GM12878 (cell line): Measurements from ENCODE around the gene LUZP2. TPM values are rescaled to one million over a fixed set of nuclear protein-coding genes. Genes with fewer than 3 reads are reported as not detected.

Experiments used
- ATAC-seq: fragments of 200-7000 bp; cut with Tn5 transposase; 3 replicates; pipeline ENCODE4 v1.9.1; 2020; ENCODE audit warnings: mild to moderate bottlenecking, moderate library complexity
- BruUV-seq: library from RNA; stranded (reverse); fragments of 400-500 nt; replicated peaks from 2 replicates; lab custom pipeline; 2021; lab: Mats Ljungman, UMichigan
- CTCF ChIA-PET: fragments of 300-600 bp; sonication (Branson Sonifier 250); formaldehyde crosslinking; extraction: SDS; loops from one replicate; lab custom pipeline; 2021; ENCODE audit warnings: inconsistent platforms; lab: Yijun Ruan, JAX
- POLR2A ChIA-PET: fragments of 350-600 bp; formaldehyde crosslinking; extraction: SDS; loops from one replicate; lab custom pipeline; 2021; ENCODE audit warnings: inconsistent platforms; lab: Charles Lee
- RAD21 ChIA-PET: fragments of 300-600 bp; sonication (Branson Sonifier 250); formaldehyde crosslinking; loops from one replicate; lab custom pipeline; 2023; ENCODE audit warnings: antibody characterized with exemption; ENCODE audit not compliant: unreplicated experiment; lab: Charles Lee
- SMC1A ChIA-PET: fragments of 300-600 bp; sonication (Branson Sonifier 250); formaldehyde crosslinking; loops from one replicate; lab custom pipeline; 2023; ENCODE audit not compliant: unreplicated experiment, uncharacterized antibody; lab: Charles Lee
- DNase-seq: peaks from one replicate; pipeline ENCODE4 v3.0.0-alpha.2; 2011; ENCODE audit warnings: low read depth, low spot score
- FAIRE-seq: peaks from 3 replicates; lab custom pipeline; 2011; peaks lifted over from hg19 to GRCh38; lab: Jason Lieb, UNC
- H2AFZ ChIP-seq: 2 replicates; pipeline ENCODE4 v1.6.0; 2011; ENCODE audit warnings: low read depth, low read length, control low read depth; ENCODE audit not compliant: control insufficient read depth
- H3K27ac ChIP-seq: 2 replicates; pipeline ENCODE4 v1.5.1; 2011; ENCODE audit warnings: control low read depth; ENCODE audit not compliant: control insufficient read depth, insufficient read depth
- H3K27me3 ChIP-seq, 2 experiments: replicated peaks in 1 of 2; 2 replicates each; pipeline versions ENCODE4 v1.6.0 to v1.6.1; 2011; ENCODE audit warnings: low read length in 1 of 2; ENCODE audit not compliant: control insufficient read depth in 2 of 2, insufficient read depth in 2 of 2
- H3K36me3 ChIP-seq, 2 experiments: 2 replicates each; pipeline ENCODE4 v1.5.1; 2011; ENCODE audit warnings: low read length in 1 of 2; ENCODE audit not compliant: control insufficient read depth in 2 of 2, insufficient read depth in 2 of 2
- H3K4me1 ChIP-seq: 2 replicates; pipeline ENCODE4 v1.6.1; 2011; ENCODE audit warnings: mild to moderate bottlenecking, low read length, moderate library complexity, mixed read lengths; ENCODE audit not compliant: control insufficient read depth, insufficient read depth
- H3K4me2 ChIP-seq: 2 replicates; pipeline ENCODE4 v1.6.0; 2011; ENCODE audit warnings: control low read depth; ENCODE audit not compliant: control insufficient read depth, insufficient read depth
- H3K4me3 ChIP-seq: fragments of 200-600 bp; sonication (generic); 2 replicates; pipeline ENCODE4 v1.5.1; 2016
- H3K79me2 ChIP-seq: 2 replicates; pipeline ENCODE4 v1.6.0; 2011; ENCODE audit warnings: low read length; ENCODE audit not compliant: control insufficient read depth, insufficient read depth
- H3K9ac ChIP-seq: 2 replicates; pipeline ENCODE4 v1.8.0; 2011; ENCODE audit warnings: low read length, control low read depth, mixed read lengths; ENCODE audit not compliant: control insufficient read depth, insufficient read depth
- H3K9me3 ChIP-seq: replicated peaks from 3 replicates; pipeline ENCODE4 v1.5.1; 2011; ENCODE audit warnings: mild to moderate bottlenecking, low read length; ENCODE audit not compliant: control insufficient read depth, insufficient read depth
- H4K20me1 ChIP-seq: 2 replicates; pipeline ENCODE4 v1.6.0; 2011; ENCODE audit not compliant: control insufficient read depth, insufficient read depth
- FOS ChIP-seq: IDR thresholded peaks from 3 replicates; pipeline ENCODE4 v1.6.1; 2011; ENCODE audit warnings: borderline replicate concordance; ENCODE audit not compliant: insufficient read length; ENCODE audit errors: extremely low read depth
- POLR2A ChIP-seq: IDR thresholded peaks from 2 replicates; pipeline ENCODE4 v1.6.1; 2011; ENCODE audit warnings: low read depth, mild to moderate bottlenecking, low read length
- WGBS: methylation state at CpG from one replicate; pipeline ENCODE4 v1.1.6; 2016; ENCODE audit warnings: low lambda C conversion rate; ENCODE audit not compliant: insufficient replicate concordance, insufficient coverage; ENCODE audit errors: missing lambda C conversion rate; 5-methylcytosine and 5-hydroxymethylcytosine counted together
- in situ Hi-C: fragments of 300-500 bp; cut with MboI; formaldehyde crosslinking; loops from 9 replicates; pipeline ENCODE4 v1.14.3; 2018; ENCODE audit warnings: mixed read lengths
- intact Hi-C: fragments of 100-400 bp; cut with micrococcal nuclease; formaldehyde crosslinking; loops from one replicate; pipeline ENCODE4 v1.14.2; 2022; ENCODE audit not compliant: unreplicated experiment
- polyA plus RNA-seq, 11 experiments: library from polyadenylated mRNA; depleted of rRNA in 4 of 11; unstranded in 6 of 11; stranded (reverse) in 5 of 11; fragments of >200 nt; fragmentation: Nextera tagmentation in 4 of 11; fragmentation: Illumina TruSeq in 1 of 11; extraction: Ambion mirVana in 4 of 11; extraction: Trizol in 1 of 11; gene quantifications; 1 replicate in 1 of 11; 2 replicates in 10 of 11; pipeline versions ENCODE4 v1.2.1 to v1.2.3, GENCODE V29; 2011 to 2016; ENCODE audit warnings: inconsistent platforms in 2 of 11, missing spikeins in 2 of 11, low read depth in 1 of 11
- total RNA-seq, 4 experiments: library from RNA; depleted of rRNA in 3 of 4; stranded (reverse); fragments of >200 nt in 3 of 4; fragmentation: Illumina TruSeq in 1 of 4; extraction: Trizol in 1 of 4; gene quantifications; 2 replicates each; pipeline versions ENCODE4 v1.2.1 to v1.2.3, GENCODE V29; 2013 to 2021
- TF ChIP-seq, protein P1 (sequence below): fragments of 150-350 bp; IDR thresholded peaks from 2 replicates; pipeline ENCODE4 v1.6.1; 2016; ENCODE audit warnings: low read depth, low read length
- TF ChIP-seq, protein P2 (sequence below): fragments of 450-650 bp; formaldehyde crosslinking; IDR thresholded peaks from 2 replicates; pipeline ENCODE4 v1.4.0; 2020; ENCODE audit warnings: mild to moderate bottlenecking, moderate library complexity

Gene LUZP2
- total and polyA plus RNA-seq, 10 of the 15 experiments (the other 5 are each of a cell fraction or from before 2014, with no cell fraction given), result not detected

DNA sequence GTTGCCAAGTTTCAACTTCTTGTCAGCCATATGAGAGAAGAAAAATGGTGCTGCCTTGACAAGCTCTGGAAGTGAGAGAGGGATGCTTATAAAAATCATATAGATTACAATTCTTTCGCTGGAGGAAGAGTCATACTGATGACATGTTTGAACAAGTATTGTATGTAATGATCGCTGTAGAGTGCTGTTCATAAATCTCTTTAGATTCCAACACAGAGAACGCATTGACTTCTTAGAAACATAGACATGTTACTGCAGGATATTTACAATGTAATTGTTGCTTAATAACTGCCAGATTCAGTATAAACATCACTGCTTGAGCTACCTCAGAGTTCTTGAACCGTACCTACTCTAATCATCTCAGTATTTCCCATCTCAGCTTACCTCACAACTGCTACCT, 571.6 kb downstream of the LUZP2 start (continued):
- TF ChIP-seq, protein P1, sequence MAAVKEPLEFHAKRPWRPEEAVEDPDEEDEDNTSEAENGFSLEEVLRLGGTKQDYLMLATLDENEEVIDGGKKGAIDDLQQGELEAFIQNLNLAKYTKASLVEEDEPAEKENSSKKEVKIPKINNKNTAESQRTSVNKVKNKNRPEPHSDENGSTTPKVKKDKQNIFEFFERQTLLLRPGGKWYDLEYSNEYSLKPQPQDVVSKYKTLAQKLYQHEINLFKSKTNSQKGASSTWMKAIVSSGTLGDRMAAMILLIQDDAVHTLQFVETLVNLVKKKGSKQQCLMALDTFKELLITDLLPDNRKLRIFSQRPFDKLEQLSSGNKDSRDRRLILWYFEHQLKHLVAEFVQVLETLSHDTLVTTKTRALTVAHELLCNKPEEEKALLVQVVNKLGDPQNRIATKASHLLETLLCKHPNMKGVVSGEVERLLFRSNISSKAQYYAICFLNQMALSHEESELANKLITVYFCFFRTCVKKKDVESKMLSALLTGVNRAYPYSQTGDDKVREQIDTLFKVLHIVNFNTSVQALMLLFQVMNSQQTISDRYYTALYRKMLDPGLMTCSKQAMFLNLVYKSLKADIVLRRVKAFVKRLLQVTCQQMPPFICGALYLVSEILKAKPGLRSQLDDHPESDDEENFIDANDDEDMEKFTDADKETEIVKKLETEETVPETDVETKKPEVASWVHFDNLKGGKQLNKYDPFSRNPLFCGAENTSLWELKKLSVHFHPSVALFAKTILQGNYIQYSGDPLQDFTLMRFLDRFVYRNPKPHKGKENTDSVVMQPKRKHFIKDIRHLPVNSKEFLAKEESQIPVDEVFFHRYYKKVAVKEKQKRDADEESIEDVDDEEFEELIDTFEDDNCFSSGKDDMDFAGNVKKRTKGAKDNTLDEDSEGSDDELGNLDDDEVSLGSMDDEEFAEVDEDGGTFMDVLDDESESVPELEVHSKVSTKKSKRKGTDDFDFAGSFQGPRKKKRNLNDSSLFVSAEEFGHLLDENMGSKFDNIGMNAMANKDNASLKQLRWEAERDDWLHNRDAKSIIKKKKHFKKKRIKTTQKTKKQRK, result no peak
- TF ChIP-seq, all 136 proteins: peak for 0

DNA sequence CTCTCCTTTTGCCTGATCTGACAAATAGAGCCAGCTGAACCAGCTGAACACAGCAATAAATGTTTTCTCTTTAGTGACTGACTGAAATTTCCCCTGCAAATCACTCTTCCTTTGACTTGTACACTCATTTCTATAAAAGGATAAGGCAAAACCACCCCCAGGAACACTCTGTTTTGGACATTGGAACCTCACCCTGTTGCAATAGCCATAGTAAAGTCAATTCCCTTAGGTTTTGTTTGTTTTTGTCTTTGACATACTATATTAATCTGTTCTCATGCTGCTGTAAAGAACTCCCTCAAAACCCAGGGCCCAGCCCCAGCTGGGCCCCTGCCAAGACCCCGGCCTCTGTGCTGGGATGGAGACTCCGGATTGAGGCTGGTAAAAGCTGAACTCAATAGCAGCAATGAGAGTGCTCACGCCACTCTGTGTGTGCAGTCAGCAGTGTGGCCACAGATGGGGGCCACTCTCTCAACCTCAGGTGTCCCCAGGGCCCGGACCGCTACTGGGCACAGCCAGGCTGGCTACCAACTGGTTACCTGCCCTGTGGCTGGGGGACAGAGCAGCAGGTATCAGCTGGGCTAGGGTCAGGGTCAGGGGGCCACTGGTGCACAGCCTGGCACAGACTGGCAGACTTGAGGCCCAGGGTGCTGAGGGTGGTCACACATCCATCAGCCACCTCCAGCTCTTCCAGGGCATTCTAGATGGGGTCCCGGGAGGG, 597.4 kb downstream of the LUZP2 start:
- ATAC-seq (no peak), DNase-seq (no peak), FAIRE-seq (no peak)
- Histone ChIP-seq H3K36me3 (no peaks in the 10 kb centered on the region), H3K4me3 (no peak overlapping the region), H3K9ac (no peak overlapping the region), H3K4me1 (no peaks in the 10 kb centered on the region), H3K27me3 (no peaks in the 10 kb centered on the region), H3K9me3 (no peaks in the 10 kb centered on the region), H3K27ac (no peak overlapping the region), H2AFZ (no peak overlapping the region), H3K79me2 (no peaks in the 10 kb centered on the region), H4K20me1 (no peaks in the 10 kb centered on the region), H3K4me2 (no peak overlapping the region)
- in situ Hi-C loops (no loop called here), intact Hi-C loops (no loop called here)
- RAD21 ChIA-PET, result no interaction called here
- 29% methylated on average over 6 of the region's 6 CpGs for WGBS
- SMC1A ChIA-PET, result interaction anchor here (1.2 kb wide), 1 partner anchor 26 kb away, joined by 3 read pairs; no protein-coding TSS in a partner anchor
- POLR2A ChIA-PET, result no interaction called here
- CTCF ChIA-PET, result no interaction called here
- BruUV-seq, result no TSS peak
- TF ChIP-seq, protein P2, sequence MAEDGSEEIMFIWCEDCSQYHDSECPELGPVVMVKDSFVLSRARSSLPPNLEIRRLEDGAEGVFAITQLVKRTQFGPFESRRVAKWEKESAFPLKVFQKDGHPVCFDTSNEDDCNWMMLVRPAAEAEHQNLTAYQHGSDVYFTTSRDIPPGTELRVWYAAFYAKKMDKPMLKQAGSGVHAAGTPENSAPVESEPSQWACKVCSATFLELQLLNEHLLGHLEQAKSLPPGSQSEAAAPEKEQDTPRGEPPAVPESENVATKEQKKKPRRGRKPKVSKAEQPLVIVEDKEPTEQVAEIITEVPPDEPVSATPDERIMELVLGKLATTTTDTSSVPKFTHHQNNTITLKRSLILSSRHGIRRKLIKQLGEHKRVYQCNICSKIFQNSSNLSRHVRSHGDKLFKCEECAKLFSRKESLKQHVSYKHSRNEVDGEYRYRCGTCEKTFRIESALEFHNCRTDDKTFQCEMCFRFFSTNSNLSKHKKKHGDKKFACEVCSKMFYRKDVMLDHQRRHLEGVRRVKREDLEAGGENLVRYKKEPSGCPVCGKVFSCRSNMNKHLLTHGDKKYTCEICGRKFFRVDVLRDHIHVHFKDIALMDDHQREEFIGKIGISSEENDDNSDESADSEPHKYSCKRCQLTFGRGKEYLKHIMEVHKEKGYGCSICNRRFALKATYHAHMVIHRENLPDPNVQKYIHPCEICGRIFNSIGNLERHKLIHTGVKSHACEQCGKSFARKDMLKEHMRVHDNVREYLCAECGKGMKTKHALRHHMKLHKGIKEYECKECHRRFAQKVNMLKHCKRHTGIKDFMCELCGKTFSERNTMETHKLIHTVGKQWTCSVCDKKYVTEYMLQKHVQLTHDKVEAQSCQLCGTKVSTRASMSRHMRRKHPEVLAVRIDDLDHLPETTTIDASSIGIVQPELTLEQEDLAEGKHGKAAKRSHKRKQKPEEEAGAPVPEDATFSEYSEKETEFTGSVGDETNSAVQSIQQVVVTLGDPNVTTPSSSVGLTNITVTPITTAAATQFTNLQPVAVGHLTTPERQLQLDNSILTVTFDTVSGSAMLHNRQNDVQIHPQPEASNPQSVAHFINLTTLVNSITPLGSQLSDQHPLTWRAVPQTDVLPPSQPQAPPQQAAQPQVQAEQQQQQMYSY, result no peak
- TF ChIP-seq FOS (no peak), POLR2A (no peak)
